Stimulated activated CD8-positive, alpha-beta memory T cell treated with anti-CD3 and anti-CD28 coated beads, Interleukin-2, amount 100 ng/mL, for 1 hour (primary cell): Measurements from ENCODE around the gene NIP7.

Experiments used
- DNase-seq, 2 donors: peaks; one replicate each; pipeline ENCODE4 v3.0.0-alpha.2; 2020; ENCODE audit warnings: low read depth in 2 of 2

Gene NIP7

GRCh38 chr16:69318911-69319289 is 20.7 kb upstream of the NIP7 start:
- no peak for DNase-seq

- no peak for DNase-seq
Observed at GRCh38 chr16:69319381-69319780, 20.2 kb upstream of the NIP7 start.

- DNase-seq, result no peak
Observed at GRCh38 chr16:69319826-69320739, 19.5 kb upstream of the NIP7 start.

GRCh38 chr16:69320740-69321073 is 18.9 kb upstream of the NIP7 start:
- no peak for DNase-seq

- no peak for DNase-seq
Observed at GRCh38 chr16:69321080-69321479, 18.5 kb upstream of the NIP7 start.

- no peak for DNase-seq
Observed at GRCh38 chr16:69322343-69322742, 17.2 kb upstream of the NIP7 start.

GRCh38 chr16:69323415-69323814 is 16.2 kb upstream of the NIP7 start:
- no peak for DNase-seq

GRCh38 chr16:69324013-69324531 is 15.5 kb upstream of the NIP7 start:
- no peak for DNase-seq

GRCh38 chr16:69324585-69325253 is 14.9 kb upstream of the NIP7 start:
- no peak for DNase-seq

- DNase-seq, result no peak
Observed at GRCh38 chr16:69325784-69326171, 13.8 kb upstream of the NIP7 start.

- no peak for DNase-seq
Observed at GRCh38 chr16:69326172-69326873, 13.2 kb upstream of the NIP7 start.

- no peak for DNase-seq
Observed at GRCh38 chr16:69327585-69328310, 11.8 kb upstream of the NIP7 start.

- DNase-seq, result no peak
Observed at GRCh38 chr16:69328854-69329316, 10.7 kb upstream of the NIP7 start.

GRCh38 chr16:69329369-69330285 is 9.9 kb upstream of the NIP7 start:
- peak in 1 of 2 donors; percentile 16 for DNase-seq

GRCh38 chr16:69330286-69331109 is 9.1 kb upstream of the NIP7 start, which contains the start of gene PDF:
Gene PDF (minus strand): TSS chr16:69330588. CDS start chr16:69330570, 18 bp downstream.
- peak; percentile 68 to 74 for DNase-seq

GRCh38 chr16:69334696-69335095 is 4.9 kb upstream of the NIP7 start:
- DNase-seq, result no peak

GRCh38 chr16:69338557-69339288 is 849 bp upstream of the NIP7 start:
- DNase-seq, result peak in 1 of 2 donors; percentile 39

GRCh38 chr16:69340095-69340644 is 598 bp downstream of the NIP7 start:
- no peak for DNase-seq
